AG04450 (cell line): ENCODE results near the gene DDX49. TPM values are rescaled to one million over a fixed set of nuclear protein-coding genes. Genes with fewer than 3 reads are reported as not detected.

ENCODE experiments used
- CTCF ChIA-PET: fragments of 300-600, 350-600 bp; formaldehyde crosslinking; extraction: SDS; loops from one replicate; lab custom pipeline; 2022; ENCODE audit warnings: antibody characterized with exemption, inconsistent platforms; lab: Charles Lee
- POLR2A ChIA-PET: fragments of 350-600 bp; formaldehyde crosslinking; extraction: SDS; loops from one replicate; lab custom pipeline; 2021; ENCODE audit warnings: antibody characterized with exemption, inconsistent platforms; lab: Yijun Ruan, JAX
- DNase-seq: peaks from one replicate; pipeline ENCODE4 v3.0.0-alpha.2; 2011; ENCODE audit warnings: low read depth, low spot score
- H3K27ac ChIP-seq: one replicate; pipeline ENCODE4 v1.5.1; 2012; ENCODE audit warnings: low read depth, low read length, control low read depth
- H3K27me3 ChIP-seq: one replicate; pipeline ENCODE4 v1.6.0; 2012; ENCODE audit warnings: low read length; ENCODE audit not compliant: control insufficient read depth, insufficient read depth
- H3K4me3 ChIP-seq: 2 replicates; pipeline ENCODE4 v1.5.1; 2011; ENCODE audit warnings: mild to moderate bottlenecking, low read depth, low read length, control low read depth
- H3K9me3 ChIP-seq: 2 replicates; pipeline ENCODE4 v1.5.1; 2012; ENCODE audit warnings: low read length; ENCODE audit not compliant: control insufficient read depth, insufficient read depth
- polyA plus RNA-seq: library from polyadenylated mRNA; depleted of rRNA; stranded (reverse); fragments of >200 nt; gene quantifications from 2 replicates; pipeline ENCODE4 v1.2.3, GENCODE V29; 2011
- TF ChIP-seq, protein P1 (sequence below): IDR thresholded peaks from 2 replicates; pipeline ENCODE4 v1.5.1; 2011; ENCODE audit warnings: low read depth, low read length, control low read depth, inconsistent platforms

Gene DDX49
- polyA plus RNA-seq, 1 experiment: 30.7 TPM

DNA sequence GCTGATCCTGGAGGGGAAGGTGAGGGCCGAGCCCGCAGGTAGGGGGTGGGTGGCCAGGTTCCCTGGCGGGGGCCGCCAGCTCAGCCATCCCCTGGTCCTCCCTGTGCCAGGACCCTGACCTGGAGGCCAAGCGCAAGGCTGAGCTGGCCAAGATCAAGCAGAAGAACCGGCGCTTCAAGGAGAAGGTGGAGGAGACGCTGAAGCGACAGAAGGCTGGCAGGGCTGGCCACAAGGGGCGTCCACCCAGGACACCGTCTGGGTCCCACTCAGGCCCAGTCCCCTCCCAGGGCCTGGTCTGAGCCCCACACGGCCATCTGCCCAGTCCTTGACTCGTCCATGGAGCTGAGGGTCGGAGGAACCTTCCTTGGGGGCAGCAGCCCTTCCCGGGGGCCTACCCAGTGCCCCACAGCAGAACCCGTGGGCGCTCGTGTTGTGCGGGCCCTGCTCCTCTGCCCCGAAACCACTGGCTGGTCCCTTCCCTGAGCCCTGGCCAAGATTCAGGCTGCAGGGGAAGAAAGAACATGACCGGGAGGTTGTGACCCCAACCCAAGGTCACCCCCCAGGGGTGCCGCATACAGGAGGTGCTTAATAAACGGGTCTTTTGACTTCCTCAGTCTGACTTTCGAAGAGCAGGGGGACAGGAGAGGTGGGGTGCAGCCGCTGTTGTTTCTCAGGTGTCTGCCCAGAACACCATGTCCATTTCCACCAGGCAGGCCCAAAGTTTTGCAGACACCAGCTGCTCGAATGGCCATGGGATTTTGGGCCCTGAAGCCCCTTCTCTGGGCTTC lies 8.7 kb downstream of the DDX49 start:
- no peaks in the 10 kb centered on the region for H3K27me3 ChIP-seq
- POLR2A ChIA-PET: interaction anchor here (0.7 to 3.0 kb wide), 3 partner anchors 9 to 64 kb away, joined by 3 to 12 read pairs (median 4); partner anchors contain the start of genes COPE and DDX49
- no peak overlapping the region for H3K27ac ChIP-seq
- no peaks in the 10 kb centered on the region; the same call in 1 of the 2 replicates for H3K9me3 ChIP-seq
- CTCF ChIA-PET: no interaction called here
- no peak for DNase-seq
- TF ChIP-seq, protein P1, sequence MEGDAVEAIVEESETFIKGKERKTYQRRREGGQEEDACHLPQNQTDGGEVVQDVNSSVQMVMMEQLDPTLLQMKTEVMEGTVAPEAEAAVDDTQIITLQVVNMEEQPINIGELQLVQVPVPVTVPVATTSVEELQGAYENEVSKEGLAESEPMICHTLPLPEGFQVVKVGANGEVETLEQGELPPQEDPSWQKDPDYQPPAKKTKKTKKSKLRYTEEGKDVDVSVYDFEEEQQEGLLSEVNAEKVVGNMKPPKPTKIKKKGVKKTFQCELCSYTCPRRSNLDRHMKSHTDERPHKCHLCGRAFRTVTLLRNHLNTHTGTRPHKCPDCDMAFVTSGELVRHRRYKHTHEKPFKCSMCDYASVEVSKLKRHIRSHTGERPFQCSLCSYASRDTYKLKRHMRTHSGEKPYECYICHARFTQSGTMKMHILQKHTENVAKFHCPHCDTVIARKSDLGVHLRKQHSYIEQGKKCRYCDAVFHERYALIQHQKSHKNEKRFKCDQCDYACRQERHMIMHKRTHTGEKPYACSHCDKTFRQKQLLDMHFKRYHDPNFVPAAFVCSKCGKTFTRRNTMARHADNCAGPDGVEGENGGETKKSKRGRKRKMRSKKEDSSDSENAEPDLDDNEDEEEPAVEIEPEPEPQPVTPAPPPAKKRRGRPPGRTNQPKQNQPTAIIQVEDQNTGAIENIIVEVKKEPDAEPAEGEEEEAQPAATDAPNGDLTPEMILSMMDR: no peak
- H3K4me3 ChIP-seq: no peak overlapping the region

DNA sequence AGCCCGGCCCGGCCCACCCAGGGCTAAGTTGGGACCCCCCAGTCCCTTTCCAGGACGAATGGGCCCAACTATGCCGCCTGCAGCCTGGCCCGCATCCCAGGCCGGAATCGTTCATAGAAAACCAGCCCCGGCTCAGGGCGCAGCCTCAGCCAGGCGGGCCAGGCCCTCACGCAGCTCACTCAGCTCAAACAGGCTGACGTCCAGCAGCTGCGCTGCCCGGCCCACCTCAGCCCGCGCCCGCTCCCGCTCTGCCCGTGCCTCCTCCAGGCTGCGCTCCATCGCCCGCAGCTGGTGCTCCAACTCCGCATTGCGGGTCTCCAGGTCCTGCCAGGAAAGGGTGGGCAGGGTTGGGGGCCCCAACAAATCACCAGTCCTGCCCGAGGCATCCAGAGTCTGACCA lies 9.8 kb downstream of the DDX49 start:
- Histone ChIP-seq H3K9me3 (no peaks in the 10 kb centered on the region; the same call in 1 of the 2 replicates), H3K27me3 (no peaks in the 10 kb centered on the region), H3K4me3 (no peak overlapping the region), H3K27ac (no peak overlapping the region)
- CTCF ChIA-PET: interaction anchor here (0.7 kb wide), 1 partner anchor 17 kb away, joined by 6 read pairs; no protein-coding TSS in a partner anchor
- no peak for DNase-seq
- TF ChIP-seq, protein P1: no peak
- POLR2A ChIA-PET: interaction anchor here (3.0 kb wide), 1 partner anchor 10 kb away, joined by 12 read pairs; the partner anchor contains the start of genes COPE and DDX49

DNA sequence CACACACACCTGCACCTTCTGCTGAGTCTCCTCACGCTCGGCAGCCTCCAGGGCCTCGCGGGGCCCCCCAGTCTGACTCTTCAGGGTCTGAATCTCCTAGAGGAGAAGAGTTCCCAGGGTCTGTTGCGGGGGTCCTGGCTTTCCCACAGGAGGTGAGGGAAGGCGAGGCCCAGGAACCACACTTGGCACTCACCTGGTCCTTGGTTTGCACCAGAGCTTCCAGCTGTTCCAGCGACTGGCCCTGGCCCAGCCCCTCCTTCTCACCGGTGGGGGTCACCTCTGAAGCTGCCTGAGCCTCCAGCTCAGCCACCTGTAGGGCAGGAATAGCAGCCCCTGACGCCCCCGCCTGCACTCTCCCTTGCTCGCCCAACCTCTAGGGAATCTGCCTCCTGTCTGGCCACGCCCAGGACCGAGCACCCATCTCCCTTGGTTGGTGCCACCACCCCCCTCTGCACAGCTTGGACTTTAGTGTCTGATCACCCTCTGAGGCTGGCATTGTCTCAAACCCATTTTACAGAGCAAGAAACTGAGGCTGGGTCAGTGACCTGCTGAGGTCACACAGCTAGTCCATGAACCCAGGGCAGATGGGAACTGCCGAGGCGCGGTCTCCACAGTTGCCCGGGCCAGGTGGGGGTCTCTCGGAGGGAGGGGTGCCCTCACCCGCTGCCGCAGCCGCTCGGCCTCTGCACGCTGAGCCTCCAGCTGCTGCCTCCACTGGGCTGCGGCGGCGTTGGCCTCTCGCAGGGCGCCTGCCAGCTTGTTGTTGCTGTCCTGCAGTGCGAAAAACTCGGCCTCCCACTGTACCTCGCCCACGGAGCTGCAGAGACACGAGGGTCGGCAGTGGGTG lies 12.0 kb downstream of the DDX49 start:
- TF ChIP-seq, protein P1: no peak
- H3K9me3 ChIP-seq: no peaks in the 10 kb centered on the region; the same call in 1 of the 2 replicates
- no peak overlapping the region for H3K27ac ChIP-seq
- ChIA-PET POLR2A (interaction anchor here (1.2 kb wide), 1 partner anchor 12 kb away, joined by 4 read pairs; the partner anchor contains the start of genes COPE and DDX49), CTCF (no interaction called here)
- H3K27me3 ChIP-seq: no peaks in the 10 kb centered on the region
- no peak overlapping the region for H3K4me3 ChIP-seq
- DNase-seq: no peak

DNA sequence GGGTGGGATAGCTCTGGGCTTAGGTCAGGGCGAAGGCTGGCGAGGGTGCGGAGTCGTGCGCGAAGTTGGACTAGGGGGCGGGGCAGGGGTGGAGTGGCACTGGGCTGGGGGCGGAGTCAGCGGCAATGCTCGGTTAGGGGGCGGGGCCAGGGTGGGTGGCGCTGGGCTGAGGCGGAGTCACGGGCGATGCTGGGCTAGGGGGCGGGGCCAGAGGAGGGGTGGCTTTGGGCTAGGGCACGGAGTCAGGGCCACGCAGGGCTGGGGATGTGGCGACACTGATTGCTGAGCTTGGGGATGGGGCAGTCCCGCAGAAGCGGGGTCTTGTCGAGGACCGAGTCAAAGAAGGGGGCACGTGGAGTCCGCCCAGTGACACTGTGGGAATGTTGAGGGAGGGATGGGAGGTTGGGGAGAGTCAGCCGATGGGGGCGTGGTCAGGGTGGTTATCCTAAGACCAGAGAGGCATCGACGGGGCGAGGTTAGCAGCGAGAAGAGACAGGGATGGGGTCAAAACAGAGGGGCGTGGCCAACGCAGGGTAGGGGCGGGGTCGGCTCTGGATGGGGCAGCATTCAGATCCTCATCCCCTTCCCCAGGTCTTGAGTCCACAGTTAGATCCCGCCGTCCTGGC lies 12.8 kb downstream of the DDX49 start:
- Histone ChIP-seq H3K4me3 (no peak overlapping the region), H3K27me3 (no peaks in the 10 kb centered on the region), H3K27ac (no peak overlapping the region), H3K9me3 (no peaks in the 10 kb centered on the region; the same call in 1 of the 2 replicates)
- TF ChIP-seq, protein P1: no peak
- ChIA-PET CTCF (no interaction called here), POLR2A (interaction anchor here (1.2 kb wide), 1 partner anchor 13 kb away, joined by 4 read pairs; the partner anchor contains the start of genes COPE and DDX49)
- no peak for DNase-seq
